SK-N-MC (cell line): ENCODE data around the gene DENND5B.
"Not testable (repeated sequence)": the region's sequence is repeated elsewhere in the genome, so short reads cannot be mapped to it uniquely, and the experiment has no call there.

Experiments
- DNase-seq: peaks from one replicate; pipeline ENCODE4 v3.0.0-alpha.2; 2011; ENCODE audit warnings: low read depth, low spot score
- H3K27ac ChIP-seq: fragments of 200-600 bp; sonication (generic); 2 replicates; pipeline ENCODE4 v1.5.1; 2016; ENCODE audit warnings: mixed run types
- H3K36me3 ChIP-seq: fragments of 200-600 bp; sonication (generic); 2 replicates; pipeline ENCODE4 v1.6.1; 2017; ENCODE audit warnings: antibody characterized with exemption, low read length, mixed read lengths; ENCODE audit not compliant: insufficient read depth
- H3K4me3 ChIP-seq: fragments of 200-600 bp; sonication (generic); 2 replicates; pipeline ENCODE4 v1.5.1; 2016
- H3K9ac ChIP-seq: fragments of 200-600 bp; sonication (generic); 2 replicates; pipeline ENCODE4 v1.8.0; 2017; ENCODE audit warnings: mixed run types, mixed read lengths; ENCODE audit not compliant: insufficient read length
- H3K9me3 ChIP-seq: fragments of 200-600 bp; sonication (generic); 2 replicates; pipeline ENCODE4 v1.6.1; 2017; ENCODE audit warnings: low read depth, mild to moderate bottlenecking, antibody characterized with exemption, low read length, moderate library complexity, mixed read lengths
- EZH2 ChIP-seq: fragments of 200-600 bp; sonication (generic); IDR thresholded peaks from one replicate; pipeline ENCODE4 v1.6.1; 2017; ENCODE audit warnings: antibody characterized with exemption
- FOXP2 ChIP-seq: optimal IDR thresholded peaks from 2 replicates; pipeline ENCODE3; 2011; ENCODE audit warnings: mild to moderate bottlenecking, moderate library complexity; ENCODE audit not compliant: insufficient read depth; ENCODE audit errors: extremely low read length, control extremely low read depth
- POLR2AphosphoS5 ChIP-seq: IDR thresholded peaks from 2 replicates; pipeline ENCODE4 v1.6.1; 2012; ENCODE audit warnings: mild to moderate bottlenecking, low read depth, low read length, borderline replicate concordance

Gene DENND5B

GRCh38 chr12:31514912-31515311, 76.0 kb downstream of the DENND5B start:
- TF ChIP-seq EZH2 (no peak), POLR2AphosphoS5 (no peak), FOXP2 (no peak)
- no peak overlapping the region for H3K9ac ChIP-seq
- no peak overlapping the region for H3K27ac ChIP-seq
- DNase-seq = no peak
- no peak overlapping the region for H3K4me3 ChIP-seq
- H3K9me3 ChIP-seq = no peaks in the 10 kb centered on the region
- H3K36me3 ChIP-seq = no peaks in the 10 kb centered on the region

- H3K9ac ChIP-seq = no peak overlapping the region
- no peak for DNase-seq
- H3K4me3 ChIP-seq = no peak overlapping the region
- H3K36me3 ChIP-seq = no peaks in the 10 kb centered on the region
- no peak for TF ChIP-seq FOXP2
- no peak for TF ChIP-seq POLR2AphosphoS5
- no peak for TF ChIP-seq EZH2
- no peak overlapping the region for H3K27ac ChIP-seq
- H3K9me3 ChIP-seq = no peaks in the 10 kb centered on the region
These were observed 80.9 kb downstream of the DENND5B start for GRCh38 chr12:31510034-31510433.

GRCh38 chr12:31508436-31509150, 82.3 kb downstream of the DENND5B start:
- Histone ChIP-seq H3K36me3 (no peaks in the 10 kb centered on the region), H3K27ac (no peak overlapping the region), H3K4me3 (no peak overlapping the region), H3K9me3 (no peaks in the 10 kb centered on the region), H3K9ac (no peak overlapping the region)
- no peak for DNase-seq
- TF ChIP-seq FOXP2 = no peak
- no peak for TF ChIP-seq POLR2AphosphoS5
- TF ChIP-seq EZH2 = no peak

GRCh38 chr12:31507966-31508365, 83.0 kb downstream of the DENND5B start:
- H3K9ac ChIP-seq = no peak overlapping the region
- H3K4me3 ChIP-seq = no peak overlapping the region
- no peak for DNase-seq
- no peaks in the 10 kb centered on the region for H3K9me3 ChIP-seq
- no peak overlapping the region for H3K27ac ChIP-seq
- no peaks in the 10 kb centered on the region for H3K36me3 ChIP-seq
- no peak for TF ChIP-seq FOXP2
- no peak for TF ChIP-seq EZH2
- no peak for TF ChIP-seq POLR2AphosphoS5

GRCh38 chr12:31506515-31507306, 84.2 kb downstream of the DENND5B start:
- Histone ChIP-seq H3K9ac (no peak overlapping the region), H3K9me3 (no peaks in the 10 kb centered on the region), H3K4me3 (no peak overlapping the region), H3K27ac (no peak overlapping the region), H3K36me3 (no peaks in the 10 kb centered on the region)
- no peak for DNase-seq
- no peak for TF ChIP-seq FOXP2
- TF ChIP-seq POLR2AphosphoS5 = no peak
- TF ChIP-seq EZH2 = no peak

- no peak for TF ChIP-seq EZH2
- no peak for TF ChIP-seq FOXP2
- no peak for TF ChIP-seq POLR2AphosphoS5
- no peak for DNase-seq
These were observed 86.2 kb downstream of the DENND5B start for GRCh38 chr12:31504625-31505222.

GRCh38 chr12:31501014-31501413, 89.9 kb downstream of the DENND5B start:
- H3K4me3 ChIP-seq, H3K36me3 ChIP-seq, H3K9me3 ChIP-seq, H3K27ac ChIP-seq, DNase-seq, H3K9ac ChIP-seq: not testable (repeated sequence)

More at GRCh38 chr12:31504625-31505222, 86.2 kb downstream of the DENND5B start:
- Histone ChIP-seq H3K9me3 (no peaks in the 10 kb centered on the region), H3K36me3 (no peaks in the 10 kb centered on the region), H3K9ac (no peak overlapping the region), H3K27ac (no peak overlapping the region), H3K4me3 (no peak overlapping the region)

- H3K4me3 ChIP-seq = no peak overlapping the region
These were observed 91.4 kb downstream of the DENND5B start for GRCh38 chr12:31499567-31499966.

More at GRCh38 chr12:31499567-31499966, 91.4 kb downstream of the DENND5B start:
- Histone ChIP-seq H3K9me3 (no peaks in the 10 kb centered on the region), H3K27ac (no peak overlapping the region), H3K9ac (no peak overlapping the region), H3K36me3 (no peaks in the 10 kb centered on the region)
- no peak for DNase-seq
- TF ChIP-seq FOXP2 (no peak), EZH2 (no peak), POLR2AphosphoS5 (no peak)
